Endometrial microvascular endothelial cells (primary cell): Measurements from ENCODE around the gene RNF207. TPM values are rescaled to one million over a fixed set of nuclear protein-coding genes. Genes with fewer than 3 reads are reported as not detected.

Experiments
- in situ Hi-C: cut with HindIII; loops from 2 replicates; pipeline ENCODE4 v1.10.0; 2017; ENCODE audit warnings: low sequenced_read_pairs, low pct_unique_long_range_greater_than_20kb; ENCODE audit errors: inconsistent ontology term
- total RNA-seq: library from RNA; depleted of rRNA; stranded (reverse); fragments of >200 nt; gene quantifications from one replicate; pipeline ENCODE4 v1.2.3, GENCODE V29; 2015; ENCODE audit errors: inconsistent ontology term

Gene RNF207, protein sequence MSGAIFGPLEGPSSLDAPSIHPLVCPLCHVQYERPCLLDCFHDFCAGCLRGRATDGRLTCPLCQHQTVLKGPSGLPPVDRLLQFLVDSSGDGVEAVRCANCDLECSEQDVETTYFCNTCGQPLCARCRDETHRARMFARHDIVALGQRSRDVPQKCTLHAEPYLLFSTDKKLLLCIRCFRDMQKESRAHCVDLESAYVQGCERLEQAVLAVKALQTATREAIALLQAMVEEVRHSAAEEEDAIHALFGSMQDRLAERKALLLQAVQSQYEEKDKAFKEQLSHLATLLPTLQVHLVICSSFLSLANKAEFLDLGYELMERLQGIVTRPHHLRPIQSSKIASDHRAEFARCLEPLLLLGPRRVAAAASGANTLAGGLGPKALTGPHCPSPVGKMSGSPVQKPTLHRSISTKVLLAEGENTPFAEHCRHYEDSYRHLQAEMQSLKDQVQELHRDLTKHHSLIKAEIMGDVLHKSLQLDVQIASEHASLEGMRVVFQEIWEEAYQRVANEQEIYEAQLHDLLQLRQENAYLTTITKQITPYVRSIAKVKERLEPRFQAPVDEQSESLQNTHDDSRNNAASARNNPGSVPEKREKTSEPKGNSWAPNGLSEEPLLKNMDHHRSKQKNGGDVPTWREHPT
- total RNA-seq, result 13.6 TPM

GRCh38 chr1:6205849-6206519 lies at the start of gene RNF207:
TSS of gene RNF207 (plus strand) at chr1:6206119. CDS start at chr1:6206536, 417 bp downstream.
- in situ Hi-C loops, result no loop called here

DNA sequence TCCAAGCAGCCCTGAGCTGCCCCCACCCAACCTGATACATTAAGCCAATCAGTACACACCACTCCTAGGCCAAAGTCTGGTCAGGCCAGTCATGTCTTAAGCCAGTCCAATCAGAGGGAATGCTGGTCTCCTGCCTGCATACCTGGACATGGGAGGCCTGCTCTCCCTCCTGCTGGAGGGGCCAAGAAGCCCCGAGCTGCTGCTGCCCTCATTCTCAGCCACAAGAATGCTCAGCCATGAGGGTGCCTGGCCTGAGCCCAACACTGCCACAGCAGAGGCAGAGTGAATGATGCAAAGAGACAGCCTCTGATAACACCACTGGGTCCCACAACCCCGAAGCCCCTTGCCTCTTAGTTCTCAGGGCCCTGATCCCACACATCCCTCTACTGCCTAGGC lies 48.8 kb upstream of the RNF207 start:
- in situ Hi-C loops, result no loop called here

DNA sequence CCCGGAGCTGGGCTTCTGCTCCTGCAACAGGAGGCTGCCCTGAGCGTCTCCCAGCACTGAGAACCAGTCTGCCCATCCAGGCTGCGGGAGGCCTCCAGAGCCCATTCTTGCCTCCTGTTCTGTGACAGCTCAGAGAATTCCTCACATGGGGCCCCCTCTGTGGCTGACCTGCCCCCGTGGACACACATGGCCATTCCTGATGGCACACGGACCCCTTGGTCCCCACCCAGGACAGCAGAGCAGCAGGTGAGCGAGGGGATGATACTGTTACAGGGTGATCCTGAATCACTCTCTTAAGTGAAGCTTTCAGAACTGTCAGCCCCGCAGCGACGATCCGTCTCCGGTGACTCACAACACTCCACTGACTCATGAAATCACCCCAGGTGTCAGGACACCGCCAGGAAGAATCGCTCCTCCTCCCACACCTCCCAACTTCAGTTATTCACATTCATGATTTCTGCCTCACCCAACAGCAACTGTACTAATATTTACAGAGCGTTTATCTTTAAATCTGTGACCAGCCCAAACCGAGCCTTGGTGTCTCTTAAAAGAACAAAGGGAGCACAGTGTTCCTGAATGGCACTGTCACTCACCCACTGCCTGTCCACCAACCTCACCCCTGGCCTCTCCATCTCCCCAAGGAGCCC lies 48.3 kb upstream of the RNF207 start:
- in situ Hi-C loops, result no loop called here

- in situ Hi-C loops, result no loop called here
Observed at GRCh38 chr1:6158181-6158580, 47.7 kb upstream of the RNF207 start.

GRCh38 chr1:6162341-6162740 lies 43.6 kb upstream of the RNF207 start:
- in situ Hi-C loops, result no loop called here

DNA sequence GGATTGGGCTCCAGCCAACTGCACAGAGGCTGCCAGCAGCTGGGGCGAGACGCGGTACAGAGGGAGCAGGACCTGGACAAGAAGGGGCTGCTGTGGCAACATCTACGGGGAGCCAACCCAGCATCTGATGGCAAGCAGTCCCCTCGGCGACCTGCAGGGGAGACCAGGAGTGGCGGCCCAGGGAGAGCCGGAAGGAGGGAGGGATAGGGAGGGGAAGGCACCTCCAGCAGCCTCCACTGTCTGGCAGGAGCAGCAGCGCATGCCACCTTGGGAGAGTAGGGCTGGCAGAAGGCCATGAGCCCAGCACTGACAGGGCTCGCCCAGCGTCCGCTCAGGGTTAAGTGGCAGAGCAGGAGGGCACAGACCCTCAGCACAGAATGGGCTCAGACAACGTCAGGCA lies 43.1 kb upstream of the RNF207 start:
- in situ Hi-C loops, result no loop called here

GRCh38 chr1:6163191-6163972 lies 42.5 kb upstream of the RNF207 start:
- in situ Hi-C loops, result no loop called here

- in situ Hi-C loops, result no loop called here
Observed at GRCh38 chr1:6163973-6164617, 41.8 kb upstream of the RNF207 start.

- in situ Hi-C loops, result no loop called here
Observed at GRCh38 chr1:6165027-6165426, 40.9 kb upstream of the RNF207 start.

DNA sequence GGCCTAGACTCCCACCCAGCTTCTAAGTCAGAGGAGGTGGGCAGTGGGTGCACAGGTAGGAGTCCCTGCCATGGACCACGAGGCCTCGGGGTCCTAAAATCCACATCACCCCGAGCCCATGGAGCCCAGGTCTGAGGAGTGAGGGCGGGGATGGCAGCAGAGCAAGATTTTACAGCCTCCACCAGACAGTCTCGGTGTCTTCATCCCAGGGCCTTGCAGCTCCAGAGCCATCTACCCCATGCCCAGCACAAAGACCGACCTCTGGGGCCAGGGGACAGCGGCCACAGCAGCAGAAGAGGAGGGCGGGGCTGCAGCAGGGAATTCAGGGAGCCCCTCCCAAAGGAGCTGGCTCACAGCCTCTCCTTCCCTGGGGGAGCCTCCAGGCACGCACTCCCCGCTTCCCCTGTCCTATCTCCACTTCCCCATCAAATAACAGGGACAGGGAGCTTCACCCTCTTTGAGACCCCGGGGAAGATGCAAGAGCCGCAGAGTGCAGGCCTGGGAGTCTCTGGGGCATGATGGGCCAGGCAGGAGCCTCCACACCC lies 40.4 kb upstream of the RNF207 start:
- in situ Hi-C loops, result no loop called here

GRCh38 chr1:6166221-6166620 lies 39.7 kb upstream of the RNF207 start:
- in situ Hi-C loops, result no loop called here

DNA sequence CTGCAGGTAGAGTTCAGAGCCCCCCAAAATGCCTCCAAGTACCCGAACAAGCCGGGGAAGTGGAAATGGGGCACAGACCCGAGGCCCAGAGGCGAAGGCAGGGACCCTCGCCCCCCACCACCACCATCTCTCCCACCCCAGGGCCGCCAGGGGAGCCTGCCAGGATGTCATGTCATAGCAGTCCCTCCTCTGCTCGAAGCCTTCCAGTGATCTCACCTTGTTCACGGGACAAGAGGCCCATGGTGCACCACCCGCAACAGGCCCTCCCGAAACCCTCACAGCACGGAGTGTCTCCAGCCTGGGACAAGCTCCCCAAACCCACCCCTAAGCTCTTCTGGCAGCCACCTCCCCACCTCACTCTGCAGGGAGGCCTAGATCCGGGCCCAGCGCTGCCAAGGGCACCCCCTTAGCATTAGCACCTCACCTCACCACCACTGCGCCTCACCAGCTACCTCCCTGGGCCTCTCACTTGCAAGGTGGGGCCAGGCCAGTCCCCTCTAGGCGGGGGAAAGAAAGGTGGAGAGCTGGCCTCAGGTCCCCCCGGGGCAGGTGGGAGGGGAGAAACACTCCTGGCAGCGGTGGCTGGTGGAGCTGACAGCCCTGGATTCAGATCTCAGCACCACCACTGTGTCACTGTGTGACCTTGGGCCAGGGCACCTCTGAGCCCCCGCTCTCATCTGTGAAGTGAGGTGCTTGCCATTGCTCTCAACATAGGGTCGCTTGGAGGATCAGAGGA lies 39.1 kb upstream of the RNF207 start:
- in situ Hi-C loops, result no loop called here

- in situ Hi-C loops, result no loop called here
Observed at GRCh38 chr1:6167391-6168303, 38.3 kb upstream of the RNF207 start.

DNA sequence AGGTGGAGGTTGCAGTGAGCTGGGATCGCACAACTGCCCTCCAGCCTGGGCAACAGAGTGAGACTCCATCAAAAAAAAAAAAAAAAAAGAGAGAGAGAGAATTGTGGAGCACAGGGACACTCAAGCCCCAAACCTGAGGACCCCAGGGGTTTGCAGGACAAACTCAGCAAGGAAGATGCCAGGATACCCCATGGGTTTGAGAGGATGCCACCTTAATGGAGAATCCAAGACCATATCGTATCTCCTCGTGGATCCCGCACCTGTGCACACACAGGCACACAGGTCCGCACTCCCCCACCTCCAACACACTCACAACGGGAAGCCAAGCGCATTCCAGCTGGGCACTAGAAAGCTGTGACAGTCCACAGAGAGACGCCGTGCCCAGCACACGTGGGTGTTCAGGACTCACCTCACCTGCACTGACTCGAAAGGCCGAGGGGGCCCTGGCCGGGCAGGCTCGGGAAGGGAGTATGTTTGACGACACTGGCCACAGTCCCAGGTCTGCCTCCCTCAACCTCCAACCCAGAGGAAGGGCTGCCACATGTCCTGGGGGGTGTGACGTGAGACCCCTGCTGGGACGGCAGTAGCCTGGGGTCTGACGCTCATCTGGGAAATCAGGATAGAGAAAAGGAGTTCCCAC lies 36.9 kb upstream of the RNF207 start:
- in situ Hi-C loops, result no loop called here

DNA sequence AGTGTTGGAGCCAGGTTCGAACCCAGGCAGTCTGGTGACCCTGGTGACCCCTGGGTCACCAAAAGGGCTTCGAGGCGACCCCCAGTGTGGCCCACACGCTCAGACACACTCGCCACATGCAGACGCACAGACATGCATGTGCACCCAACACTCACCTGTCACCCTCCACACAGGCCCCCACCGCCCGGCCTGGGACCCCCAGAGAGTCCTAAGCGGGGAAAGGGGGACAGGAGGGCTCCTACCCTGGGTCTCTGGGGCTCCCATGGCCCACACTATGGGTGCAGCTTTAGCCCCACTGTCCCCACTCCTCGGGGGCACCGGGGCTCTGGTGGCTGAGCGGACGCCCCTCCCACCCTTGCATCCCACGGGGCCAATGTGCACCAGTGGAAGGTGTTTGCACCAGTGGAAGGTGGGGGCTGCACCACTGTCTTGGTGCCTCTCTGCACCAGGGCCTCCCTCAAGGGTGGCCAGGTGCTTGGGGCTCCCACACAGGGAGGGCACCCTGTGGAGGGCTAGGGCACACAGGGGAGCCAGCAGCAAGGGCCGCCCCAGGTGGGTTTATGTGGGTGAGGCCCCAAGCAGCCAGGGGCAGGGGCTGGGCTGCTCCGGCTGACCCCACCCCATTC lies 35.7 kb upstream of the RNF207 start:
- in situ Hi-C loops, result no loop called here
